HepG2 (cell line): Measurements from ENCODE around the gene RNF149. TPM values are rescaled to one million over a fixed set of nuclear protein-coding genes. Genes with fewer than 3 reads are reported as not detected.
"Not testable (repeated sequence)": the region's sequence is repeated elsewhere in the genome, so short reads cannot be mapped to it uniquely, and the experiment has no call there.

ENCODE experiments used
- ATAC-seq: fragments of 200-7000 bp; cut with Tn5 transposase; 3 replicates; pipeline ENCODE4 v1.9.1; 2020; ENCODE audit warnings: mild to moderate bottlenecking, moderate library complexity
- BruUV-seq: library from RNA; stranded (reverse); fragments of 400-500 nt; replicated peaks from 2 replicates; lab custom pipeline; 2021; lab: Mats Ljungman, UMichigan
- CTCF ChIA-PET: fragments of 300-600 bp; formaldehyde crosslinking; extraction: SDS; loops from one replicate; lab custom pipeline; 2021; ENCODE audit warnings: low total read pairs, inconsistent platforms, low intra/inter-chr PET ratio; lab: Yijun Ruan, JAX
- POLR2A ChIA-PET: fragments of 350-600 bp; sonication (Branson Sonifier 250); formaldehyde crosslinking; loops from one replicate; lab custom pipeline; 2020; ENCODE audit warnings: antibody characterized with exemption, inconsistent platforms; lab: Yijun Ruan, JAX
- DNase-seq: peaks from one replicate; pipeline ENCODE4 v3.0.0-alpha.2; 2015; ENCODE audit warnings: low spot score
- FAIRE-seq: peaks from 3 replicates; lab custom pipeline; 2011; peaks lifted over from hg19 to GRCh38; lab: Jason Lieb, UNC
- H2AFZ ChIP-seq: one replicate; pipeline ENCODE4 v1.6.1; 2011; ENCODE audit warnings: low read length, inconsistent platforms
- H3K27ac ChIP-seq: fragments of 300-600 bp; 3 replicates; pipeline ENCODE4 v1.8.0; 2011; ENCODE audit warnings: mixed run types, mild to moderate bottlenecking, mixed read lengths, low read length, inconsistent platforms; ENCODE audit not compliant: insufficient read depth; ENCODE audit errors: extremely low read length
- H3K27me3 ChIP-seq, 2 experiments: fragments of 200-600 bp in 1 of 2; 2 replicates in 1 of 2; 3 replicates in 1 of 2; pipeline versions ENCODE4 v1.6.0 to v1.8.0; 2011; ENCODE audit warnings: low read length in 2 of 2, mild to moderate bottlenecking in 2 of 2, moderate library complexity in 2 of 2, inconsistent platforms in 1 of 2; ENCODE audit not compliant: insufficient read depth in 2 of 2, control insufficient read depth in 1 of 2
- H3K36me3 ChIP-seq, 2 experiments: fragments of 200-600 bp in 1 of 2; replicated peaks in 1 of 2; 2 replicates in 1 of 2; 3 replicates in 1 of 2; pipeline versions ENCODE4 v1.5.1 to v1.8.0; 2011; ENCODE audit warnings: low read length in 2 of 2, inconsistent platforms in 1 of 2; ENCODE audit not compliant: insufficient read depth in 2 of 2, control insufficient read depth in 1 of 2
- H3K4me1 ChIP-seq: 2 replicates; pipeline ENCODE4 v1.5.1; 2012; ENCODE audit warnings: low read length, inconsistent platforms; ENCODE audit not compliant: insufficient read depth
- H3K4me2 ChIP-seq: 2 replicates; pipeline ENCODE4 v1.6.0; 2011; ENCODE audit warnings: low read depth, low read length, inconsistent platforms
- H3K4me3 ChIP-seq, 3 experiments: fragments of 200-600 bp in 1 of 3; sonication (generic), shearing (Covaris generic) in 1 of 3; replicated peaks in 1 of 3; 2 replicates each; pipeline ENCODE4 v1.5.1; 2011 to 2016; ENCODE audit warnings: low read length in 3 of 3, inconsistent platforms in 2 of 3, low read depth in 2 of 3, mild to moderate bottlenecking in 2 of 3, control low read depth in 1 of 3, mixed read lengths in 1 of 3; ENCODE audit not compliant: insufficient read depth in 1 of 3
- H3K79me2 ChIP-seq: one replicate; pipeline ENCODE4 v1.6.1; 2011; ENCODE audit warnings: low read length, inconsistent platforms; ENCODE audit not compliant: insufficient read depth
- H3K9ac ChIP-seq: 2 replicates; pipeline ENCODE4 v1.6.0; 2011; ENCODE audit warnings: mild to moderate bottlenecking, low read depth, low read length, inconsistent platforms; ENCODE audit not compliant: insufficient read depth
- H3K9me3 ChIP-seq: 2 replicates; pipeline ENCODE4 v1.5.1; 2012; ENCODE audit warnings: mild to moderate bottlenecking, low read length
- H4K20me1 ChIP-seq: 2 replicates; pipeline ENCODE4 v1.6.0; 2011; ENCODE audit warnings: inconsistent platforms, mild to moderate bottlenecking, low read length, moderate library complexity; ENCODE audit not compliant: insufficient read depth
- ARID3A ChIP-seq: IDR thresholded peaks from 2 replicates; pipeline ENCODE4 v1.6.1; 2012; ENCODE audit warnings: low read depth, low read length, improper control_type of control experiment
- ARID5B ChIP-seq: IDR thresholded peaks from 2 replicates; pipeline ENCODE4 v1.4.0; 2020; ENCODE audit warnings: mild to moderate bottlenecking, missing genetic modification reagents
- ELF3 ChIP-seq: IDR thresholded peaks from 2 replicates; pipeline ENCODE4 v1.6.1; 2016; ENCODE audit warnings: missing genetic modification reagents, missing compliant biosample characterization
- GZF1 ChIP-seq: sonication (generic); formaldehyde crosslinking; IDR thresholded peaks from 2 replicates; pipeline ENCODE4 v1.5.1; 2020; ENCODE audit warnings: mild to moderate bottlenecking, missing genetic modification reagents
- HNF1A ChIP-seq, 2 experiments: sonication (generic) in 1 of 2; formaldehyde crosslinking in 1 of 2; IDR thresholded peaks; 2 replicates each; pipeline versions ENCODE4 v1.4.0 to v1.6.1; 2016 to 2020; ENCODE audit warnings: borderline replicate concordance in 1 of 2, low read depth in 1 of 2, mild to moderate bottlenecking in 1 of 2, missing genetic modification reagents in 1 of 2
- KLF9 ChIP-seq: IDR thresholded peaks from 2 replicates; pipeline ENCODE4 v1.6.1; 2016; ENCODE audit warnings: low read depth
- LCORL ChIP-seq, 2 experiments: fragments of 450-650 bp in 1 of 2; sonication (generic) in 1 of 2; formaldehyde crosslinking in 1 of 2; IDR thresholded peaks; 2 replicates each; pipeline versions ENCODE4 v1.5.0 to v1.6.1; 2017 to 2020; ENCODE audit warnings: antibody characterized with exemption in 1 of 2, missing genetic modification reagents in 1 of 2
- MXD4 ChIP-seq: IDR thresholded peaks from 2 replicates; pipeline ENCODE4 v1.6.1; 2016; ENCODE audit warnings: mild to moderate bottlenecking, missing biosample characterization, missing genetic modification reagents
- POGZ ChIP-seq: sonication (generic); formaldehyde crosslinking; IDR thresholded peaks from 2 replicates; pipeline ENCODE4 v1.4.0; 2020; ENCODE audit warnings: mild to moderate bottlenecking, missing genetic modification reagents
- RARA ChIP-seq: IDR thresholded peaks from 2 replicates; pipeline ENCODE4 v1.6.1; 2016; ENCODE audit warnings: missing genetic modification reagents, missing compliant biosample characterization
- SMC3 ChIP-seq: IDR thresholded peaks from 2 replicates; pipeline ENCODE4 v1.6.1; 2011; ENCODE audit warnings: low read length, improper control_type of control experiment
- TEAD3 ChIP-seq: optimal IDR thresholded peaks from 2 replicates; pipeline ENCODE3; 2016; ENCODE audit warnings: borderline replicate concordance
- THAP11 ChIP-seq: IDR thresholded peaks from 2 replicates; pipeline ENCODE4 v1.6.1; 2016; ENCODE audit warnings: missing biosample characterization, missing genetic modification reagents
- ZMYM4 ChIP-seq: sonication (generic); formaldehyde crosslinking; IDR thresholded peaks from 2 replicates; pipeline ENCODE4 v1.8.1; 2023; ENCODE audit warnings: mild to moderate bottlenecking, missing genetic modification reagents
- WGBS: methylation state at CpG from one replicate; pipeline ENCODE4 v1.1.6; 2017; ENCODE audit warnings: low lambda C conversion rate; 5-methylcytosine and 5-hydroxymethylcytosine counted together
- in situ Hi-C: cut with HindIII; loops from 2 replicates; pipeline ENCODE4 v1.10.0; 2017; ENCODE audit warnings: low pct_unique_long_range_greater_than_20kb; ENCODE audit not compliant: extremely low pct_ligation_motif_present
- intact Hi-C: fragments of 100-400 bp; cut with micrococcal nuclease; formaldehyde crosslinking; loops from one replicate; pipeline ENCODE4 v1.10.0; 2022; ENCODE audit not compliant: unreplicated experiment
- polyA plus RNA-seq, 8 experiments: library from polyadenylated mRNA; depleted of rRNA in 3 of 8; stranded (reverse) in 7 of 8; unstranded in 1 of 8; fragments of >200 nt; fragmentation: Illumina TruSeq in 4 of 8; extraction: Trizol in 4 of 8; gene quantifications; 2 replicates each; pipeline versions ENCODE4 v1.2.1 to v1.2.3, GENCODE V29; 2011 to 2016; ENCODE audit warnings: low read depth in 4 of 8, missing spikeins in 1 of 8, mixed read lengths in 1 of 8; ENCODE audit not compliant: insufficient read depth in 1 of 8
- total RNA-seq, 5 experiments: library from RNA; depleted of rRNA; stranded (reverse); fragments of >200 nt; fragmentation: Illumina TruSeq; extraction: Trizol; gene quantifications; 2 replicates each; pipeline ENCODE4 v1.2.3, GENCODE V29; 2016; ENCODE audit warnings: low read depth in 1 of 5

RNF149 gene
- total and polyA plus RNA-seq, 2 of the 13 experiments (the other 11 are each of a cell fraction or from before 2014, with no cell fraction given), result 87.6 to 109 TPM

DNA sequence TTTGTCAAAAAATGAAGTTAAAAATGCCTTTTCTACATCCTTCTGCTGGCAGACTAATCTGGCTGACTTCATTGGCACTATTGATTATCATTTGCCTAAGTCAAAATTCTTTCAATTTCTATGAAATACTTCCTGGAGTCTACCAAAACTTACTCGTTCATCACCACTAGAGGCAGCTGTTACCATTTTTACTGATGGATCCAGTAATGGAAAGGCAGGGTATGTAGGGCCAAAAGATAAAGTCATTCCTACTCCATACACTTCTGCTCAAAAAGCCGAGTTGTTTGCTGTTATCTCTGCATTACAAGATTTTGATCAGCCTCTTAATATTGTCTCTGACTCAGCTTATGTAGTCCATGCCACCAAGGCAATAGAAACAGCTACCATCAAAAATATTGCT lies 67.8 kb downstream of the RNF149 start:
- H4K20me1 ChIP-seq; H3K79me2 ChIP-seq; H3K4me2 ChIP-seq; ATAC-seq; FAIRE-seq; in situ Hi-C loops; H3K27me3 ChIP-seq; BruUV-seq; H3K4me3 ChIP-seq; intact Hi-C loops; H3K9me3 ChIP-seq; H2AFZ ChIP-seq; H3K9ac ChIP-seq; H3K36me3 ChIP-seq; TF ChIP-seq LCORL (IDR thresholded peaks at IDR 0.05); HNF1A (CRISPR knock-in tag; IDR thresholded peaks at IDR 0.05; ENCODE audit: borderline replicate concordance): not testable (repeated sequence)
- ChIA-PET POLR2A (interaction anchor here (1.4 to 4.2 kb wide), 8 partner anchors 9 to 239 kb away, joined by 6 to 53 read pairs (median 10); partner anchors contain the start of genes CNOT11 and RPL31), CTCF (interaction anchor here (2.5 kb wide), 1 partner anchor 11 kb away, joined by 20 read pairs; no protein-coding TSS in a partner anchor)
- H3K27ac ChIP-seq, result peak overlapping the region; percentile 98
- WGBS, result 14% methylated on average over 2 of the region's 2 CpGs
- peak; percentile 60 for DNase-seq
- peaks cover 81% of the 10 kb centered on the region for H3K4me1 ChIP-seq
- peak; percentile 95 for TF ChIP-seq ELF3 (CRISPR knock-in tag)
- TF ChIP-seq RARA (CRISPR knock-in tag), result 0 out of 2 replicates have a peak, but pooled peaks have one; percentile 17
- TF ChIP-seq LCORL (CRISPR knock-in tag; IDR thresholded peaks at IDR 0.05), result 0 out of 2 replicates have a peak, but pooled peaks have one; percentile 41
- TF ChIP-seq ARID5B, result peak; percentile 10; the same call in 1 of the 2 replicates
- peak; percentile 53; the same call in 1 of the 2 replicates for TF ChIP-seq ZMYM4
- TF ChIP-seq KLF9 (CRISPR knock-in tag), result 0 out of 2 replicates have a peak, but pooled peaks have one; percentile 54
- TF ChIP-seq HNF1A (IDR thresholded peaks at IDR 0.05; ENCODE audit: low read depth), result 0 out of 2 replicates have a peak, but pooled peaks have one; percentile 10
- 0 out of 2 replicates have a peak, but pooled peaks have one; percentile 30 for TF ChIP-seq GZF1 (CRISPR knock-in tag)
- peak; percentile 17; the same call in 1 of the 2 replicates for TF ChIP-seq THAP11 (CRISPR knock-in tag)
- TF ChIP-seq ARID3A, result 0 out of 2 replicates have a peak, but pooled peaks have one; percentile 42
- TF ChIP-seq TEAD3 (CRISPR knock-in tag), result peak; percentile 68
- TF ChIP-seq POGZ, result peak; percentile 56
- 0 out of 2 replicates have a peak, but pooled peaks have one; percentile 21 for TF ChIP-seq MXD4 (CRISPR knock-in tag)
- TF ChIP-seq SMC3, result peak; percentile 45; the same call in 1 of the 2 replicates
